Measurements from ENCODE around the gene ST6GALNAC5.

DNA sequence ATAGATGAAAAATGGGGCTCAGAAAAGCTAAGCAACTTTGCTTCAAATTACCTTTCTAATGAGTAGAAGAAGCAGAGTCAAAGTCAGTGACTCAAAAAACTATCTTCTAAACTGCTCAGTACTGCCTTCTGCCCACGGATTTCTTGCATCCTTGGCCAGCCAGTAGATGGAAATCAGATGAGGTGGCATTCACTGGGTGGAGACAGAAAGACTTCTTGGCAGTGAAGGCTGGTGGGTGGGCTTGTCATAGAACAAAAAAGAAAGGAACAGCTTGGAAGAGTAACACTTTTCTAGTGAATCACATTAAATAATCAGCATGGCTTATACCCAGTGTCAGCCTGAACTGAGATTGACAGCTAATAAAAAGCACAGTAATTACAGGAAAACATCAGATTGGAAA, 170.7 kb downstream of the ST6GALNAC5 start:
- TF ChIP-seq POLR2A (IDR thresholded peaks at IDR 0.05; ENCODE audit: extremely low read depth, insufficient read length) (no peak), MYC (IDR thresholded peaks at IDR 0.05; ENCODE audit: low read depth, low read length) (no peak)
- TF ChIP-seq, protein P1, sequence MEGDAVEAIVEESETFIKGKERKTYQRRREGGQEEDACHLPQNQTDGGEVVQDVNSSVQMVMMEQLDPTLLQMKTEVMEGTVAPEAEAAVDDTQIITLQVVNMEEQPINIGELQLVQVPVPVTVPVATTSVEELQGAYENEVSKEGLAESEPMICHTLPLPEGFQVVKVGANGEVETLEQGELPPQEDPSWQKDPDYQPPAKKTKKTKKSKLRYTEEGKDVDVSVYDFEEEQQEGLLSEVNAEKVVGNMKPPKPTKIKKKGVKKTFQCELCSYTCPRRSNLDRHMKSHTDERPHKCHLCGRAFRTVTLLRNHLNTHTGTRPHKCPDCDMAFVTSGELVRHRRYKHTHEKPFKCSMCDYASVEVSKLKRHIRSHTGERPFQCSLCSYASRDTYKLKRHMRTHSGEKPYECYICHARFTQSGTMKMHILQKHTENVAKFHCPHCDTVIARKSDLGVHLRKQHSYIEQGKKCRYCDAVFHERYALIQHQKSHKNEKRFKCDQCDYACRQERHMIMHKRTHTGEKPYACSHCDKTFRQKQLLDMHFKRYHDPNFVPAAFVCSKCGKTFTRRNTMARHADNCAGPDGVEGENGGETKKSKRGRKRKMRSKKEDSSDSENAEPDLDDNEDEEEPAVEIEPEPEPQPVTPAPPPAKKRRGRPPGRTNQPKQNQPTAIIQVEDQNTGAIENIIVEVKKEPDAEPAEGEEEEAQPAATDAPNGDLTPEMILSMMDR (IDR thresholded peaks at IDR 0.05; ENCODE audit: low read depth, low read length), result no peak
